GM18870 (cell line): ENCODE data around the gene ESRP2.

Experiments
- ATAC-seq: cut with Tn5 transposase; IDR thresholded peaks from one replicate; pipeline ENCODE4 v1.9.1; 2021; ENCODE audit warnings: moderate library complexity; ENCODE audit not compliant: unreplicated experiment

ESRP2 gene

GRCh38 chr16:68264128-68265077, 28.5 kb upstream of the ESRP2 start, which contains the start of gene SLC7A6:
Gene SLC7A6, plus strand, starts transcription at chr16:68264526. Its CDS starts 10,201 bp downstream, at chr16:68274727.
- ATAC-seq: peak; percentile 44

- peak; percentile 12 for ATAC-seq
Measured at GRCh38 chr16:68263559-68264127, 27.7 kb upstream of the ESRP2 start.

GRCh38 chr16:68259007-68259825, 23.3 kb upstream of the ESRP2 start:
- no peak for ATAC-seq

GRCh38 chr16:68257906-68258800, 22.2 kb upstream of the ESRP2 start:
- no peak for ATAC-seq

GRCh38 chr16:68257251-68257905, 21.5 kb upstream of the ESRP2 start:
- ATAC-seq: no peak

- ATAC-seq: no peak
Measured at GRCh38 chr16:68255712-68256111, 19.8 kb upstream of the ESRP2 start.

- ATAC-seq: no peak
Measured at GRCh38 chr16:68253721-68254120, 17.8 kb upstream of the ESRP2 start.

GRCh38 chr16:68252383-68252782, 16.5 kb upstream of the ESRP2 start:
- no peak for ATAC-seq

GRCh38 chr16:68251832-68252231, 15.9 kb upstream of the ESRP2 start:
- ATAC-seq: no peak

GRCh38 chr16:68250951-68251350, 15.0 kb upstream of the ESRP2 start:
- ATAC-seq: no peak

GRCh38 chr16:68249371-68249770, 13.4 kb upstream of the ESRP2 start:
- ATAC-seq: no peak

- no peak for ATAC-seq
Measured at GRCh38 chr16:68247932-68248331, 12.0 kb upstream of the ESRP2 start.

GRCh38 chr16:68247400-68247799, 11.5 kb upstream of the ESRP2 start:
- ATAC-seq: no peak

- no peak for ATAC-seq
Measured at GRCh38 chr16:68246666-68247065, 10.7 kb upstream of the ESRP2 start.

- ATAC-seq: no peak
Measured at GRCh38 chr16:68246121-68246520, 10.2 kb upstream of the ESRP2 start.

- ATAC-seq: peak; percentile 64
Measured at GRCh38 chr16:68244903-68245853, 9.3 kb upstream of the ESRP2 start, which contains the start of gene PLA2G15. Gene PLA2G15, plus strand, starts transcription at chr16:68245373. Its CDS starts 54 bp downstream, at chr16:68245427.

- no peak for ATAC-seq
Measured at GRCh38 chr16:68244481-68244902, 8.6 kb upstream of the ESRP2 start.
